KOPT-K1 (cell line): ENCODE results near the gene CACNA1C.

Source experiments
- H3K27ac ChIP-seq: fragments of 200-600 bp; sonication (generic); 2 replicates; pipeline ENCODE4 v1.5.1; 2016; ENCODE audit warnings: antibody characterized with exemption, mild to moderate bottlenecking, low read depth, low read length; ENCODE audit not compliant: poor library complexity, severe bottlenecking
- H3K36me3 ChIP-seq: fragments of 200-600 bp; sonication (generic); 2 replicates; pipeline ENCODE4 v1.5.1; 2017; ENCODE audit warnings: antibody characterized with exemption, mild to moderate bottlenecking, low read length, moderate library complexity; ENCODE audit not compliant: insufficient read depth
- H3K9me3 ChIP-seq: fragments of 200-600 bp; sonication (generic); 2 replicates; pipeline ENCODE4 v1.5.1; 2017; ENCODE audit warnings: antibody characterized with exemption, low read length, mild to moderate bottlenecking; ENCODE audit not compliant: insufficient read depth, poor library complexity, severe bottlenecking

The CACNA1C gene

DNA sequence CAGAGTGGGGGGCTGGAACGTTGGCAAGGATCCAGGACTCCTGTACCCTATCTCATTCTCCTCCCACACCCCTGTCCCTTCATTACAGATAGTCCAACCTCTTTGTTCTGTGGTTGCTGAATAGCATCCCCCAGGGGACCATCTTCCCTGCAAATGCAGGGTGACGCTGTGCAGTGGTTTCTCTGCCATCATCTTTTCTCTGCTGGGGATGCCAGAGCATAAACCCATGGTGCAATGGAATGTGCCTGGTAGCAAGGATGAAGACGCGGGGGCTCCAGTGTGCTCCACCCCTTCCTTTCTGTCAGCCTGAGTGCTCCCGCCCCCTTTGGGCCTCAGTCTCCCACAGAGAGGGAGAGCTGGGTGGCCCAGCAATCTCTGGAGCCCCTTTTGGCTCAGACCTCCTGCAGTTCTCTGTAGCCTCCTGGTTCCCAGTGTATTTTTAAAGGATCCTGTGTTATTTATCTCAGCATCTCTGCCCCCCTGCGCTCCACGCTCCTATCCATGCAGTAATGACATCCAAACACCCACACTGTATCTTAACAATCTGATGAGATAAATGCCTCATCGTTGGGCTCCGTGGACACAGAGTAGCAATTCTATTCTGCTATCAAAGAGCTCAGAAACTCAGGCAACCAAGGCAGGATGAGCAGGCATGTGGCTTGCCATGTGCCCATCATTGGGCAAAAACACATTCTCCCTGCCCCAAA lies 212.8 kb downstream of the CACNA1C start:
- Histone ChIP-seq H3K9me3 (no peaks in the 10 kb centered on the region), H3K27ac (no peak overlapping the region), H3K36me3 (no peaks in the 10 kb centered on the region)

DNA sequence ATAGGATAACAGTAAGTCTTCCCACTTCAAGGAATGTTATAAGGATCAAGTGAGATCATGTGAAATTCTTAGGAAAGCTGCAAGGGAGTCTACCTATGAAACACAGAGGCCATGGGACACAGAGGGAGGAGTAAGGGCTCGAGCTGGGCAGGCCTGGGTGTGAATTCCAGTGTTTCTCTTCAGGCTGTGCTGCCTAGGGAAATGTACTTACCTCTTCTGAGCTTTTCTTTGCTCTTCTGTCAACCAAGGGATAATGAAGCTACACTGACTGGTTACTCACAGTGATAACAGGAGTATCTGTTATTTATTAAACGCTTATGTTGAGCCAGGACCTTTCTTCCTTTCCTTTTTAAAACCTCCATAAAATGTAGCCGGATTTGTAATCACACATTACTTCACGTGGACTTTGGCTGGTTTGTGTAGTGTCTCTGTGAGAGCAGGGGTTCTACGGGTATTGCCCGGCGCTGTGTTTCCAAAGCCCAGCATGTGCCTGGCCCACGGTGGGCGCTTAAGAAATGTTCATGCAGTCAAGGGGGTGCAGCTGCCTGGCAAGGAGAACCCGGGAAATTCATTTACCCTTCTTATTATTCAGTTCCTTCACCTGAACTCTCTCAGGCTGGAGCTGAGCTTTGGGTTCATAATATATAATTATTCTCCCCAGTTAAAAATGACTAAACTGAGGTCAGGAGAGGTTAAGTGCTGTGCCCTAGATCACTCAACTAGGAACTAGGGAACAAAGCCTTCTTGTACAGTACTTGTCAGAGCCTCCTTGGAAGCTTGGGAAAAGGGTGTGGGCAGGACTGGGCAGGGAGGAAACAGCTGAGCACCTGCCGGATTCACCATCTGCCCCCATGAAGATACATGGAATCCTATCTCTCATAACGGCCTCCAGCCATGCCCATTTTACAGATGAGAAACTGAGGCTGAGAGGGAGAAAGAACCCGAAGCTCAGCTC lies 214.2 kb downstream of the CACNA1C start:
- no peaks in the 10 kb centered on the region for H3K9me3 ChIP-seq
- no peak overlapping the region for H3K27ac ChIP-seq
- H3K36me3 ChIP-seq, result no peaks in the 10 kb centered on the region

DNA sequence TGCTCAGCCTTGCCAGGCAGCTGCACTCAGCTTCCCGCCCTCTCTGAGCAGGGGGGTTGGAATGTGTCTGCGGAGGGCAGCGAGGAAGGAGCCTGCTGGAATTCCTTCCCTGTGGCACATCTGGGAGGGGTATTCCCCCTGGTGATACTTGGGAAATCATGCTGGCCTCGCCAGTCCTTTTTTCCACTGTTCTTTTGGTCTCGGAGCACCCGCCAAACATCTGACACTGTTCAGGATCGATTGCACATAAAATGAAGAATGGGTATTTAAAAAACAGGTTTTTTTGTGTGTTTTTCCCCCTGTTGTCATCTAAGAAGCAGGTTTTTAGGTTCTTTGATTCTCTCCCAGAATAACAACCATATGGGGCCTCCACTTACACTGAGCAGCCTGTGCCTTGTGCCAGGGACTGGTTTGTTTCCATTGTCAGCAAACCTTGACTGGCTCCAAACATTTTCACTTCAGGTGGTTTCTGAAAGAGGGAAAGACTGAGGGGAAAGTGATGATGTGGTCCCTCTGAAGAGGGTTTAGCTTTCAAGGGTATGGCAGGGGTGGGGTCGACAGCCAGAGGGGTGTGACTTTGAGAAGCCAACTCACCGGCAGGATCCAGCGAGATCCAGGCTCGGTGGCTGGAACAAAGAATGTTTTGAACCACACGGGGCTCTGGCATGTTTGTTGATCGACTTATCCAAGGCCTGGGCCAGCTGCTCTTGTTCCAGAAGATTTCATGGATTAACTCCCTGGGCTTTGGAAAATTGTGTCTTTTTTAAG lies 215.1 kb downstream of the CACNA1C start:
- H3K27ac ChIP-seq, result no peak overlapping the region
- no peaks in the 10 kb centered on the region for H3K36me3 ChIP-seq

DNA sequence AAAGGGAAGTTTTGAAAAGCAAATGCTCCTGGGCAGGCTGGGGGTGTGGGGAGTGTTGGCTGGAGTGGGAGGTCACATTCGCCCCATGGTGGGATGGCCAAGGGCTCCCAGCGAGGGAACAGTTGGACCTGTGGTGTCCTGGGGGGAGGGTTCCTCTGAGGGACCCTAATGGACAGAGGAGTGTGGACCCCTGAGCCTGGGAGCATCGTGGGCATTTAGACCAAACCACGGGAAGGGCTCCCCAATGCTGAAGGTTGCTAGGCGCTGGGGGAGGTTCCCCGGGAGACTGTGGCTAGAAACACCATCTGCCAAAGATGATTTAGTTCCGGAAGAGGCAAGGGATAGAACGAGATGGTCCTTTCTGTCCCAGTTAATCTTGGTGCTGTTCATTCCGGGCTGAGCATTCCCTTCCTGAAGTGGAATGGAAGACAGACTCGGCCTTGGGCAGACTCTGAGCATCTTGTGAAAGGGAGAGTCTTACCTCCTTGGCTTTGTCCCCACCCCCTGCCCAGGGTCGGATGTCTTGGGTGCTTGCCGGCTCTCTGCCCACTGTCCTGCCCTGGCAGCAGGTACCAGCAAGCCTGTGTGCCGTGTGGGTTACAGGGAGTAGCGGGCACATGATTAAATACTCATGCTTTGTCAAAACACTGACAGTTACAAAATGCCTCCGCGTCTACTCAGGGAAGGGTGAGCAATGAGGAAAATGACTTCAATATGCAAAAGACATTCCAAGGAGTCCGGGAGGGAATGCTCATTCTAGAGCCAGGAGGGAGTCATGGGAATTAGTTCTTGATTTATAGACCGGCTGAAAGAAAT lies 215.9 kb downstream of the CACNA1C start:
- H3K27ac ChIP-seq, result no peak overlapping the region
- no peaks in the 10 kb centered on the region for H3K9me3 ChIP-seq
- no peaks in the 10 kb centered on the region for H3K36me3 ChIP-seq

More for the DNA sequence above, 215.1 kb downstream of the CACNA1C start:
- H3K9me3 ChIP-seq, result no peaks in the 10 kb centered on the region

DNA sequence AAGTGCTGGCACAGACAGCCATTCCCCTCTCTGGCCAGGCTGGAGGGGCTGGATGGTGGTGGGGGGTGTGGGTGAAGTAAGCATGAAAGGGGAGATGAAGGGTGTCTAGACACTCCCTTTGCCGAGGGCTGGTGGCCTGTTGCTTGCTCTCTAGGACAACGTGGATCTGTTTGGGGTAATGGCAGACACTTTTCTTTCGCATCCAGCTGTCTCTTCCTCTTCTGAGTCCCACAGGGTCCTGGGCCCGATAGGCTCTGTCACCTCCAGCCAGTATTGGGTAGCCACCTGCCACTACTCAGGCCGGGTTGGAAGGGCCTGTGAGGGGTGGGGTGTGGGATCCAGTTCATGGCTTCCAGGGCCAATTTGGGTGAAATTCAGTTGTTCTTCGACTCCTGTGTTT lies 218.1 kb downstream of the CACNA1C start:
- H3K36me3 ChIP-seq, result no peaks in the 10 kb centered on the region
- no peaks in the 10 kb centered on the region for H3K9me3 ChIP-seq
- no peak overlapping the region for H3K27ac ChIP-seq

DNA sequence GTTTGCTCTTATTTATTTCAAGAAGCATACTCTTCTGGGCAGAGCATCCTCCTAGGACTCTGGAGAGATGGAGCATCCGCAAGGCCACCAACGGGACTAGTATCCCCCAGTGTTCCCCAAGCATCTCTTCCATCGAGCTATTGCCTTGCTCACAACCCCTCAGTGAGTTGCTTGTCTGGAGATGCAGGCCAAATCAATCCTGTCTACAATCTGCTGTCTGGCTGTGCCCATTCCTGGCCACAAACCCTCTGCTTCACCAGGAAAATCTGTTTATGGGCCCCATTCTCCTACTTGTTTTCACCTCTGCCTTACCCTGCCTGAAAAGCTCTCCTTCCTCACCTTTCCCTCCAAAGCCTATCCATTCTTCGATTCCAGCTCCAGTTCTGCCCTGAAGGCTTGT lies 219.2 kb downstream of the CACNA1C start:
- H3K36me3 ChIP-seq, result no peaks in the 10 kb centered on the region
- no peaks in the 10 kb centered on the region for H3K9me3 ChIP-seq
- no peak overlapping the region for H3K27ac ChIP-seq

DNA sequence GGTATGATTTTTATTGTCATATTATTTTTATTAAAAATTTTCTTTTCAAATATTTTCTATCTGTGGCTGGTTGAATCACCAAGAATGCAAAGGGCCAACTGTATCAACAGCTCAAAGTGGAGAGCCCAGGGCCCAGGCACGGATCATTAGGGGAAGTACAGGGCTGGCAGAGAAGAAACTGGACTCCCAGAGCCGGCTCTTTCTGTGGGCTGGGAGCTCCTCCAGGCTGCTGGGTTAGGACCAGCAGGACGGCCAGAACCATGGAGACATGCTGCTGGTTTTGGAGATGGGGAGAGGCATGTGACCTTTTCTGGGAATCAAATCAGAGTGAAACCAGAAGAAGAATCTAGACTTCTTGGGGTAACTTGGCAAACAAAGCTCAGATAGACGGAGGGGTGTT lies 220.5 kb downstream of the CACNA1C start:
- Histone ChIP-seq H3K9me3 (no peaks in the 10 kb centered on the region), H3K27ac (no peak overlapping the region), H3K36me3 (no peaks in the 10 kb centered on the region)

DNA sequence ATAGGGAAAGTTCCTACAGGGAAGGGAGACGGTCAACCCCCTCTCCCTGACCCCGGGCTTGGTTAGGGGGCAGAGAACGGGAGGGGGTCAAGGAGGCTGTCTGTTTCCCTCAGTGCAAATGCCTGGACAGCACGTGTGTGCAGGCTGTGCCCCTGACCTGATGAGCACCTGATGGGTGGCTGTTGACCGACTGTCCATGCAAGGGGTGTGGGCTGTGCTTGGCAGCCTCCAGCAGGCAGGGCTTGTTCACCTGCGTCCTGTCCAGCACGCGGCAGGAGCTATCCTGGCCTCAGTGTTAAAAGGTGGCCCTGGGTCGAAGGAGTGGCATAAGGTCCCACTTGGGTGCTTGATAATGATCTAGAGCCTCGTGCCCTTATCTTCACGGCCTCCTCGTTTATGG lies 221.0 kb downstream of the CACNA1C start:
- H3K9me3 ChIP-seq, result no peaks in the 10 kb centered on the region
- no peak overlapping the region for H3K27ac ChIP-seq
- no peaks in the 10 kb centered on the region for H3K36me3 ChIP-seq

DNA sequence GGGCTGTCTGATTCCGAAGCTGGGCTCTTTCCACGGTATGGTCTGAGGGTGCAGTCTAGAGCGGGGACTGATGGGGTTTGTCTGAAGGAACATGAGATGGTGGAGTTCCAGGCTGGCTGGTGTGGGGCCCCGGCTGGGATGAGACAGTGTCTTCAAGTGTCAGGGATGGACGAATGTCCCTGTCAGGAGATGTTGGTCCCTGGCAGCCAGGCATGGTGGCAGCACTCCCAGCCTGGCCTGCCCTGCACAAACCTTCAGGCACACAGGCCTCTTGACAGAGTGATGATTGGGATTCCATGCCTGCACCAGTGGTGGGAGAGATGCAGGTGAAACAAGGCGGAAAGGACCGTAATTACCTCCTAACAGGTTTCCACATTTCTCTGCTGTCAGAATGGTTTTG lies 221.9 kb downstream of the CACNA1C start:
- no peaks in the 10 kb centered on the region for H3K36me3 ChIP-seq
- H3K27ac ChIP-seq, result no peak overlapping the region
- H3K9me3 ChIP-seq, result no peaks in the 10 kb centered on the region

DNA sequence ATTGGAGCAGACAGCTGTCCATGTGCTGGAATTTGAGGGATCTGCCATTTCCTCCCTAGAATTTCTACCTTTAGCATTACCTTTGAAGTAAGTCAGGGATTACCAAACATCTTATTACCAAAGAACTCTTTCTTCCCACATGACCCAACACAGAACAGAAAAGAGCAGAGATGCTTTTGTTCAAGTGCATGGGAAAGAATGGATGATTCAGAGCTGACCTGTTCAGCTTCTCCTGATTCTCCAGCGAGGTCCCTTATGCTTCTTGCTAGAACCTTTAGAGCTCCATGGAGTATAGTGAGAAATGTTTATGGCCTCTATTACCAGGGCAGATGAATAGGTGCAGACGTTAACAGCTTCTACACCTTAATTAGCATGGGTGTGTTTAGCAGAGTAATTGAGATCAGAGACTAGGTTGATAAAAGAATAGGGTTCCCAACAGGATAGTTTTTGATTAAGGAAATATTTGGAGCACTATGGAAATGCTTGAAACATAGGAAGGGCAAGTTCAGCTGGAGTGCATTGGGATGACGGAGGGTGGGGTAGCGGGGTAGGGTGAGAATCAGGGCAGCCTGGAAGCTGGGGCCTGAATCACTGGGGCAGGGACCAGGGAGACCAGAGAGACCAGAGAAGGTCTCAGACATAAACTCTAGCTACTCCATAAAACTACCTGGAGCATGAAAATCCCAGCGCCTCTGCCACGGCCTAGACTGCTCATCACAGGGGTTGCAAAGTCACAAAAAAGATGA lies 223.7 kb downstream of the CACNA1C start:
- Histone ChIP-seq H3K9me3 (peaks cover 6% of the 10 kb centered on the region), H3K36me3 (no peaks in the 10 kb centered on the region), H3K27ac (no peak overlapping the region)

DNA sequence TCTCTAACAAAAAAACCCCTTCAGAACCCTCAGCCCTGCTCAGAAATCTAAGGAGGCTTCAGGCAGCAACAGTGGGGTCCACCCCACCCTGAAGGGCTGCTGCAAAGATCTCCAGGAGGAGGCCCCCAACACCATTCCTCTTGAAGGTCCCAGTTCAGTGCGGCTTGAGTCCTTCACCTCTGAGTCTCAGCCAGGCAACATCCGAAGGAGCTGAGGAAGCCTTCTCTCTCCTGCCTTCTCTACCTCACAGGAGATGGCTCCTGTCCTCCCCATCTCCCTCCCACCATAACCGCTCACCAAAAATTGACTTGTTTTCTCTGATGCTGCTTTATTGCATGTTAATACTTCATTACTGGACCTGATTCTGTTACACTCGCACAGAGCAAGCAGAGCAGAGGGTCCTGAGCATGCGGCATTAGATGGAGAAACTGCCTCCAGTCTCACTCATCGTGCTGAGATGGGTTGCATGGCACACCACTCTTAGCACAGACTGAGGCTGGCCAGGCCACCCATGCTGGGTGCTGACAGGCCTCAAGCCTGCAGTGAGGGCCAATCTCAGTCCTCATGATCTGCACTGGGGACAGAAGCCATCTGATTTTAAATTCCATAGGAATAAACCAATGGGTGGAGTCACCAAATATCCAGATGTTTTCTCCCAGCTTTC lies 224.8 kb downstream of the CACNA1C start:
- H3K36me3 ChIP-seq, result no peaks in the 10 kb centered on the region
- H3K27ac ChIP-seq, result no peak overlapping the region
- peaks cover 9% of the 10 kb centered on the region for H3K9me3 ChIP-seq

DNA sequence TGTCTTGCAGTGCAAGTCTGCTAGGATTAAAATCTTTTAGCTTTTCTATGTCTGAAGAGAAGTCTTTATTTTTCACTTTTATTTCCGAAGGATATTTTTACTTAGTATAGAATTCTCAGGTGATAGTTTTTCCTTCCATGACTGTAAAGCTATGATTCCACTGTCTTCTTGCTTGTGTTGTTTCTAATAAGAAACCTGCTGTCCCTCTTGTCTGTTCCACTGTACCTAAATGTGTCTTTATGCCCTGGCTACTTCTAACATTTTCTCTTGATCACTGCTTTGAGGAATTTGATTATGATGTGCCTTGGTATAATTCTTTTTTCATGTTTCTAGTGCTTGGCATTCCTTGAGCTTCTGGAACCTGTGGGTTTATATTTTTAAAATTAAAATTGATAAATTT lies 228.7 kb downstream of the CACNA1C start:
- Histone ChIP-seq H3K27ac (no peak overlapping the region), H3K36me3 (no peaks in the 10 kb centered on the region)

DNA sequence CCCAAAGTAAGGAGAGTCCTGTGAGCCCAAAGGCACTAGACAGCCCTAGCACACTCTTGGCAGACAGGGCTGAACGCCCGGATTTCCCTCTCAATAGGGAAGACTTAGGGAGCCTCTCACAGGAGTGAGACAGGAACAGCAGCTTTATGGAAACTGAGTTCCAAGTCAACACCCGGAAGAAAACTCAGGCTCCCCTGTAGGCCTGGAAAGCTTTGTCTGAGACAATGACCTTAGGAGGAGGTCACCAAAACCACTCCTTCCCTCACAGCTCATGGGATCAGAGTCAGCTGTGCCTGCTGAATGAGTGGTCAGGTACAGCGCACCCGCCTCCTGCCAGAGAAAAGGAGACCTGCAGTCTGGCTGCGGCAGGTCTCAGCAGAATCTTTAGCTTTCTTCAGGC lies 229.5 kb downstream of the CACNA1C start:
- Histone ChIP-seq H3K36me3 (no peaks in the 10 kb centered on the region), H3K27ac (no peak overlapping the region), H3K9me3 (peaks cover 9% of the 10 kb centered on the region)

More for the DNA sequence above, 228.7 kb downstream of the CACNA1C start:
- H3K9me3 ChIP-seq, result peaks cover 9% of the 10 kb centered on the region
